Measurements from ENCODE around the gene COPS4.

COPS4 gene

DNA sequence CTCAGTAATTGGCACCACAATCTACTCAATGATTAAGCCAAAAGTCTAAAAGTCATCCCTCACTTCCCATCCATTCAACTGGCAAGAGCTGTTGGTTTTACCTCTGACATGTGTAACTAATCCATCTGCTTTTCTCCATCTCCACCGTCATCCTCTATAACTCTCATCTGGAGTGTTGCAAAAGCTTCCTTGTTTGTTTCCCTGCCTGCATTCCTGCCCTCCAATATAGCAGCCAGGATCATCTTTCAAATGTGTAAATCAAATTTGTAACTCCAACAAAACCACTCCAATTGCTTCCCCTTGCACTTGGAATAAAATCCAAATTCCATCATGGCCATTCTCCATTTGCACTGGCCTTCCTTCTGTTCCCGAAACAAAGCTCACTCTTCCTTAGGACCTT, 83.9 kb downstream of the COPS4 start:
- Histone ChIP-seq H3K36me3 (ENCODE audit: insufficient read depth, low read length) (no peaks in the 10 kb centered on the region), H4K20me1 (ENCODE audit: insufficient read depth, low read length, poor library complexity, severe bottlenecking) (no peaks in the 10 kb centered on the region), H3K4me1 (ENCODE audit: insufficient read depth, low read length, poor library complexity, severe bottlenecking) (peaks cover 18% of the 10 kb centered on the region), H3K9me3 (ENCODE audit: insufficient read depth, low read depth, low read length) (no peaks in the 10 kb centered on the region), H3K9ac (ENCODE audit: low read depth, low read length, poor library complexity, severe bottlenecking) (no peak overlapping the region), H3K9me2 (replicated peaks; ENCODE audit: low read depth, low read length) (no peaks in the 10 kb centered on the region), H3K4me3 (ENCODE audit: low read length, poor library complexity, severe bottlenecking) (no peak overlapping the region), H3K4me2 (ENCODE audit: low read depth, low read length, poor library complexity, severe bottlenecking) (no peak overlapping the region), H2AFZ (ENCODE audit: low read length) (no peak overlapping the region), H3K79me2 (ENCODE audit: insufficient read depth, low read length) (peaks cover 6% of the 10 kb centered on the region), H3K27me3 (ENCODE audit: insufficient read depth, low read length, poor library complexity, severe bottlenecking) (no peaks in the 10 kb centered on the region), H3F3A (ENCODE audit: low read depth) (no peaks in the 10 kb centered on the region)
- TF ChIP-seq, protein P1, sequence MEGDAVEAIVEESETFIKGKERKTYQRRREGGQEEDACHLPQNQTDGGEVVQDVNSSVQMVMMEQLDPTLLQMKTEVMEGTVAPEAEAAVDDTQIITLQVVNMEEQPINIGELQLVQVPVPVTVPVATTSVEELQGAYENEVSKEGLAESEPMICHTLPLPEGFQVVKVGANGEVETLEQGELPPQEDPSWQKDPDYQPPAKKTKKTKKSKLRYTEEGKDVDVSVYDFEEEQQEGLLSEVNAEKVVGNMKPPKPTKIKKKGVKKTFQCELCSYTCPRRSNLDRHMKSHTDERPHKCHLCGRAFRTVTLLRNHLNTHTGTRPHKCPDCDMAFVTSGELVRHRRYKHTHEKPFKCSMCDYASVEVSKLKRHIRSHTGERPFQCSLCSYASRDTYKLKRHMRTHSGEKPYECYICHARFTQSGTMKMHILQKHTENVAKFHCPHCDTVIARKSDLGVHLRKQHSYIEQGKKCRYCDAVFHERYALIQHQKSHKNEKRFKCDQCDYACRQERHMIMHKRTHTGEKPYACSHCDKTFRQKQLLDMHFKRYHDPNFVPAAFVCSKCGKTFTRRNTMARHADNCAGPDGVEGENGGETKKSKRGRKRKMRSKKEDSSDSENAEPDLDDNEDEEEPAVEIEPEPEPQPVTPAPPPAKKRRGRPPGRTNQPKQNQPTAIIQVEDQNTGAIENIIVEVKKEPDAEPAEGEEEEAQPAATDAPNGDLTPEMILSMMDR (conservative IDR thresholded peaks at IDR 0.05; ENCODE audit: low read length) = no peak
- TF ChIP-seq EZH2phosphoT487 (IDR thresholded peaks at IDR 0.05; ENCODE audit: borderline replicate concordance) = no peak

DNA sequence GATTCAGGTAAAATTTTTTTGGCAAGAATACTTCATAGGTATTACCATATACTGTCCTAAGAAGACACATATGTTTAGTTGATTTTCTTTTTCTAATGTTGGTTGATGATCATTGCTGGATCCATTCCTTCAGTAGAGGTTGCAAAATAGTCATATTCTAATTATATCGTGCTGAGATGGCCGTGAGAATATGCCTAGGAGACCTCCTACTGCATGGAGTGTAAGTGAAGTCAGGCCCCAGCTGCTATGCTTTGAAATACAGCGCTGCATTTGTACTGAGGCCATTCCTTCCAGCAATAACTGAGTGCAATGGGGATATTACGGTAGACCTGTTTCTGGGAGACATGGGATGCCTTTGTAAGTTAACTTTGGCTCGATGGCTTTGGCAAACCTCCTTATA, 86.3 kb downstream of the COPS4 start:
- Histone ChIP-seq H3K36me3 (ENCODE audit: insufficient read depth, low read length) (no peaks in the 10 kb centered on the region), H3K79me2 (ENCODE audit: insufficient read depth, low read length) (no peaks in the 10 kb centered on the region), H3K4me3 (ENCODE audit: low read length, poor library complexity, severe bottlenecking) (no peak overlapping the region), H3F3A (ENCODE audit: low read depth) (no peaks in the 10 kb centered on the region), H3K9ac (ENCODE audit: low read depth, low read length, poor library complexity, severe bottlenecking) (no peak overlapping the region), H3K27me3 (ENCODE audit: insufficient read depth, low read length, poor library complexity, severe bottlenecking) (no peaks in the 10 kb centered on the region), H4K20me1 (ENCODE audit: insufficient read depth, low read length, poor library complexity, severe bottlenecking) (no peaks in the 10 kb centered on the region), H3K4me1 (ENCODE audit: insufficient read depth, low read length, poor library complexity, severe bottlenecking) (no peaks in the 10 kb centered on the region), H3K4me2 (ENCODE audit: low read depth, low read length, poor library complexity, severe bottlenecking) (no peak overlapping the region), H3K9me3 (ENCODE audit: insufficient read depth, low read depth, low read length) (no peaks in the 10 kb centered on the region), H3K9me2 (replicated peaks; ENCODE audit: low read depth, low read length) (no peaks in the 10 kb centered on the region), H2AFZ (ENCODE audit: low read length) (no peak overlapping the region)
- TF ChIP-seq, protein P1 (conservative IDR thresholded peaks at IDR 0.05; ENCODE audit: low read length) = no peak
- no peak for TF ChIP-seq EZH2phosphoT487 (IDR thresholded peaks at IDR 0.05; ENCODE audit: borderline replicate concordance)

DNA sequence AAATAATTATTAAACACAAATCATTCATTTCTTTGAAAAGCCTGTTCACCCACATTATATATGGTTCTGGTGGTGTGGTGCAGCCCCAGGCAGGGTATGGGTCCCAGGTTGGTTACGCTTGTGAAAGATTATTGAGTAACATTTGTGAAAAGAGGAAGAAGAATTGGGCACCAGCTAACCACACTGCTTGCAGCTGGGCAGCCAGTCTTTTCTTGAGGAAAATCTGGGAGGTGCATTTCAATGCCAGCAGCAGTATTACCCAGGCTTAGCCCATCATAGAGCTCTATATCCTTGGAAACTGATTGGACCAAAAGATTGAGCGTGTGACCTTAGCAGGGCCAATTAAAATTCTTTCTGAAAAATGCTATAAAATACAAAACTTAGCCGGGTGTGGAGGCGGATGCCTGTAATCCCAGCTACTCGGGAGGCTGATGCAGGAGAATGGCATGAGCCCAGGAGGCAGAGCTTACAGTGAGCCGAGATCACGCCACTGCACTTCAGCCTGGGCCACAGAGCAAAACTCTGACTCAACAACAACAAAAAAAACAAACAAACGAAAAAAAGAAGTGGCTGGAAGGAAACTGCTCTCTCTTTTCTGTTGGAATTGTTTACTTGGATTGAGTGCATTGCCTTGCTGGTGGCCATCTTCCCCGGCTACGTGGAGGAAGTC, 89.3 kb downstream of the COPS4 start:
- no peaks in the 10 kb centered on the region for H3K4me1 ChIP-seq (ENCODE audit: insufficient read depth, low read length, poor library complexity, severe bottlenecking)
- H3K4me3 ChIP-seq (ENCODE audit: low read length, poor library complexity, severe bottlenecking) = no peak overlapping the region
- H3K79me2 ChIP-seq (ENCODE audit: insufficient read depth, low read length) = no peaks in the 10 kb centered on the region
- no peaks in the 10 kb centered on the region for H3F3A ChIP-seq (ENCODE audit: low read depth)
- H4K20me1 ChIP-seq (ENCODE audit: insufficient read depth, low read length, poor library complexity, severe bottlenecking) = no peaks in the 10 kb centered on the region
- no peaks in the 10 kb centered on the region for H3K36me3 ChIP-seq (ENCODE audit: insufficient read depth, low read length)
- no peaks in the 10 kb centered on the region for H3K9me3 ChIP-seq (ENCODE audit: insufficient read depth, low read depth, low read length)
- TF ChIP-seq, protein P1 (conservative IDR thresholded peaks at IDR 0.05; ENCODE audit: low read length) = no peak
- no peak for TF ChIP-seq EZH2phosphoT487 (IDR thresholded peaks at IDR 0.05; ENCODE audit: borderline replicate concordance)
- no peak overlapping the region for H2AFZ ChIP-seq (ENCODE audit: low read length)
- H3K9ac ChIP-seq (ENCODE audit: low read depth, low read length, poor library complexity, severe bottlenecking) = no peak overlapping the region
- no peaks in the 10 kb centered on the region for H3K27me3 ChIP-seq (ENCODE audit: insufficient read depth, low read length, poor library complexity, severe bottlenecking)
- H3K4me2 ChIP-seq (ENCODE audit: low read depth, low read length, poor library complexity, severe bottlenecking) = no peak overlapping the region
- H3K9me2 ChIP-seq (replicated peaks; ENCODE audit: low read depth, low read length) = no peaks in the 10 kb centered on the region

Data from Loucy (cell line).